ENCODE data around the gene SARM1.
"Not testable (repeated sequence)": the region's sequence is repeated elsewhere in the genome, so short reads cannot be mapped to it uniquely, and the experiment has no call there.

Gene SARM1
- total RNA-seq = 72.6 reads per million, percentile 76 among the genes with 10 or more reads in this experiment

DNA sequence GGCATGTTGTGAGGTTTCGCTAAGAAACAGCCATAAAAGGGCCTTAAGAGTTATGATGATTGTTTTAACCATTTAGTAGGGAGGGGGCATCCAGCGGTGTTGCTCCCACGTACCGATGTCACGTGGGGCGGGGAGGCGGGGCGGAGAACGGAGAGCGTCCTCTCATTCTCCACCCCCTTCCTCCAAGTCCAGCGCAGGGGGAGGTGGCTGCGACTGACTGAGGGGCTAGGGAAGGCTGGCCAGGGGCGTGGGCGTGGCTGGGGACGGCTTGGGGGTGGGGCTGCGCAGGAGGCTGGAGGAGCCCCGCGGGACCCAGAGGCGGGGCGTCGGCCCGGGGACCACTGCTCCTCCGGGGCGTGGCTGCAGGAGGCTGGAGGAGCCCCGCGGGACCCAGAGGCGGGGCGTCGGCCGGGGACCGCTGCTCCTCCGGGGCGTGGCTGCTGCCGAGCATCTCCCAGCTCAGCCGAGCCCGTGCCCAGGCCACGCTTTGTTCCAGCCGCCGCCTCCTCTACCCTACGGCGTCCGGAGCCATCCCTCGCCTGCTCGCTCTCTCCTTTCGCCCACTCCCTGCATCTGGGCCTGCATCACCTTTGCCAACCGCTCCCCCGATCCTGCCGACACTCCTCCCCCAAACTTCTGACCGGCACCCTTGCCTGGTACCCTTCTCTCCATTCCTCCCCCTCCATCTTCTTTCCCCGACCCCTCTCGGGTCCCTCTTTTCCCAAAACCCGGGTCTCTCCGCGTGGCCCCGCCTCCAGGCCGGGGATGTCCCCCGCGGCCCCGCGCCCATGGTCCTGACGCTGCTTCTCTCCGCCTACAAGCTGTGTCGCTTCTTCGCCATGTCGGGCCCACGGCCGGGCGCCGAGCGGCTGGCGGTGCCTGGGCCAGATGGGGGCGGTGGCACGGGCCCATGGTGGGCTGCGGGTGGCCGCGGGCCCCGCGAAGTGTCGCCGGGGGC is at the start of gene SARM1:
TSS of gene SARM1 (plus strand) at position 450 of the 958 bp plus-strand sequence. CDS start at position 789, 339 bp downstream.
- peak; percentile 75 for DNase-seq

DNA sequence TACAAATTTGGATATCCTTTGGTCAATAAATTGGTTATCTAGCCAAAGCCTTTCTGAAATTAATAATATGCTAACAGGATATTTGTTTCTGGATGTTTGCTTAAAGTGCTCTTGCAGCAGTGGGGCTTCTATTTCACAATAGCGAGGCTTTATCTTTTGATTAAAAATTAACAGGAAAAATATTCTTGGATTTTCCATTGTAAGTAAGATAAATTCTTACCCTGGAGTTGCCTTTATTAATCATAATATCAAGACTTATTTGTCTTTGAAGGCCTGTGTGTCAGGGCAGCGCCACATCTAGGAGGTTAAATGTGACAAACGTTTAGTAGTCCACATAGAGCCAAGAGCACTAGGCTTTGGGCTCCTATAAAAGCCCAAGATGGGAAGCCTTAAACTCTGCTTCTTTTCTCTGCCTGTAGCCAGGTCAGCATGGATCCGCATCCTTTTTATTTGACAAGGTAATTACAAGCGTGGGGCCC is 47.2 kb upstream of the SARM1 start:
- no peak for DNase-seq

DNA sequence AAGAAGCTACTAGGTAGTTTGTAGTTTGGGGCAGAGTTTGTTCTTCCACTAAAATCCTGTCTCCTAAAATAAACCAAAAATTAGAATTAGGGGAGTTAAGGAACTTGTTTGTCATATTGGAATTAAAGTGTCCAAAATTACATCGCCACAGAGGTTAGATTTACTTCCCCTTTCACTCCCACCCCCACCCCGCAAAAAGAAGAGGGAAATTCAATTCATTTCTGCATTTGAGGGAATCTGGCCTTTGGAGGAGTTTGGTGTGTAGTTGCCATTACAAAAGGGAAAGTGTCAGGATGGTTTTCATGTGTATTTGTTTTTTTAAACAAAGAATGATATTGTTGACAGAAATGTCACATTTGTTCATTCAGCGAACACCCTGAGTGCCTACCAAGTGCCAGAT is 46.7 kb upstream of the SARM1 start:
- no peak for DNase-seq

DNA sequence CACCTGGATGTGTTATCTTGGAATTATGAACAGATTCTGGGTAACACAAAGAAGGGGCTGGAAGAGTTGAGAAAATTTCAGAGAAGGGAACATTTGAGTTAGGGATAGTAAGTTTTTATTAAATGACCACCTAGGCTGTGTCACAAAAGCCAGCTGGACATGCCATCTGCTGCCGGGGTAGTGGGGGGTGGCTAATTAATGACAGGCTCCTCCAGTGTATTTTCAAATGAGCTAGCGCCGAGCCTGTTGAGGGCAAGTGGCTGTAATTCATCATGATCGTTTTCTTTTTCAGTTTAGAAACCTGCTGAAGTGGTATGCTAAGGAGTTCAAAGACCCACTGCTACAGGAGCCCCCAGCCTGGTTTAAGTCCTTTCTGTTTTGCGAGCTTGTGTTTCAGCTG is 46.3 kb upstream of the SARM1 start:
- no peak for DNase-seq

DNA sequence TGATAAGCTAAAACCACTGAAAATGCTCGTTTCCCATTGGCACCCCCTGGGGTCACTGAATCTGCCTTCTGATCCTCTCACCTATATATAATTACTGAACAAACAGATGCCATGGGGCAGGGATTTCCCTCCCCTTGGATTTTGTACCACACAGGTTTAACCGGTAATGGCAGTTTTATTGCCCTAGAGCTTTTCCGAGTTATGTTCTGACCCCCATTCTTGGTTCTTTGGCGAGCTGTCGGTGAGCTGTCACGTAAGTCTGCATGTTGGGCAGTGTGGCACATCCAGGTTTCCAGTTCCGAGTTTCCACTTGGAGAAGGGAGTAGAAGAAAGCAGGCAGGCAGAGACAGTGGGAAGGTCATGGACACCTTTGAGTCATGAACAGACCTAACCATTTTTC is 45.4 kb upstream of the SARM1 start:
- DNase-seq = no peak

DNA sequence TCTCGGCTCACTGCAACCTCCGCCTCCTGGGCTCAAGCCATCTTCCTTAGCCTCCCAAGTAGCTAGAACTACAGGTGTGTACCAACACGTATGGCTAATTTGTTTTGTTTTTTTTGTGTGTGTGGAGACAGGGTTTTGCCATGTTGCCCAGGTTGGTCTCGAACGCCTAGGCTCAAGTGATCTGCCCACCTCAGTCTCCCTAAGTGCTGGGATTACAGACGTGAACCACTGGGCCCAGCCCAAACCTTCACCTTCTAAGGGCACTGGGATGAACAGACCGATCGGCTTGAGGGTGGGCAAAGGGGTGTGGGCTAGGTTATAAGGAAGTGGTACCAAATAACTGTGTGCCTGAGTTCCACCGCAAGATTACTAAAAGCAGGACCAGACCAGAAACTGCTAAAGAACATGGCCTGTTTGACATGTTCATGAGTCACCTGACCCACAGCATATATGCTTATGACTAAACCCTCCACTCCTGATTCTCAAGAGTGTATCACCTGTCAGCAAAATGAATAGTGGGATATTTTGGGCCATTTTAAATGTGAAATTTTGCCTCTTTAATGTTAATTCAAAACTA is 44.4 kb upstream of the SARM1 start:
- DNase-seq = no peak

DNA sequence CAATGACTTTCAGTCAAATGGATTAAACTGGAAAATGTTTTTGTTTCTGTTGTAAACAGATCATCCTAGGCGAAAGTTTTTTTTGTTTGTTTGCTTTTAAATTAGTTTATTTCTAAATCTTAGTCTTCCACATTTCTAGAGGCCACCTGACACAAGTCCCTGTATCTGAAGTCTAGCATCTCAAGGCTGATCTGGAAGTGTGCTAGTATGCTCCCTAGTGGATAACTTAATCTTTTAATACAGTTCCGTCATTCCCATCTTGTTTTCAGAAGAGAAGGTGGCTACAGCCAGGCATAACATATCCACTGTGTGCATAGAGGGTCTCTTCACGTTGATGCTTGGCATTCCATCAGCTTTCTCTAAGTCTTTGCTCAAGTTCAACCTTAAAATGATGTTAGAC is 43.8 kb upstream of the SARM1 start:
- no peak for DNase-seq

DNA sequence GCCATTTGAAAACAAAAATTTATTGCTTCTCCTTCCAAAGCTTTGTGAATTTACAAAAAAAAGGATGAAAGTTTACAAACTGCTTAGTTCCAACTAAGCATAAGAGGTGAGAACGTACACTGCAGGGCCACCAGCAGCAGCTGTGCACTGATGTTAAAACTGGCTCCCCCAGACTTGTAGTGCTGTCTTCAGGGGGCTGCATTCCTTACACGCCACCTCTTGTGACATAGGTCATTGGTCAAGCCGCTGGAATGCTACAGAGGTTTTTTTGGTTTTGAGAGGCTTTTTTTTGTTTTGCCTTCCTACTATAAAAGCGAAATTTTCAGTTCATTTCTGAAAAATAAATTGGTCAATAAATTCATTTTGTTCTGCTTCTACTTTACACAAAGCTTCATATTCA is 43.2 kb upstream of the SARM1 start:
- no peak for DNase-seq

DNA sequence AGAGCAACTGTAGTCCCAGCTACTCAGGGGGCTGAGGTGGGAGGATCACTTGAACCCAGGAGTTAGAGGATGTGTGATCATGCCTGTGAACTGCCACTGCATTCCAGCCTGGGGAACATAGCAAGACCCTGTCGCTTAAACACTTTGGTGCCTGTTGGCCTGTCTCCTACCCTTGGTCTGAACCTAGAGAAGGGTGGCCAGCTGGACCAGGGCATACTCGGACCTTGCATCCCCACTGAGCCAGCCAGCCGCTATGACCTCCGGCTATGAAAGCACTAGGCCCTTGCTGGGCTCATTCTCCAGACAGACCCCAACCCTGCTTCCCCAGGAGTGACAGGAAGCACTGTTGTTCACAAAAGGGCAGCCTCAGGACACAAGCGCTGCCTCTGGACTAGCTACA is 40.8 kb upstream of the SARM1 start:
- DNase-seq = no peak

DNA sequence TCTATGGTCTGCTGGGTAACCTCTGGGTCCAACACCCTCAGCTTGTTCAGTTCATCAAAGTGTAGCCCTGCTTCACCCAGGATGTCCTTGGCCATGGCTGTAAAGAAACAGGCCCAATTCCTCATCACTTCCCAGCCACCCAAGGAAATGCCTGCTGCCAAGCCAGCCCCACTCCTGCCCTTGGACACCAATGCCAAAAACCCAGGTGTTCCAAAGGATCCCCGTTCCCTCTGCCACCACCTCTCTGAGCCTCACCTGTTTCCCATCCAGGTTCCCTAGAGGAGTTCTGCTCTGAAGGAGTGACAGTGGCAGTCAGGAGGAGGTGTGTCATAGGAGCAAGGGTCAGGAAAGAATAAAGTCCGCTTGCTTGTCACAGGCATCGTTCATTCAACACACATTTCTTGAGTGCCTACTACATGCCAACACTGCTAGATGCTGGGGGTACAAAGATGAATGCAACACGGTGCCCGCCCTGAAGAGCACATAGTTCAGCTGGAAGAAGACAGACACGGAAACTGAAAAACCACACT is 39.5 kb upstream of the SARM1 start:
- no peak for DNase-seq

DNA sequence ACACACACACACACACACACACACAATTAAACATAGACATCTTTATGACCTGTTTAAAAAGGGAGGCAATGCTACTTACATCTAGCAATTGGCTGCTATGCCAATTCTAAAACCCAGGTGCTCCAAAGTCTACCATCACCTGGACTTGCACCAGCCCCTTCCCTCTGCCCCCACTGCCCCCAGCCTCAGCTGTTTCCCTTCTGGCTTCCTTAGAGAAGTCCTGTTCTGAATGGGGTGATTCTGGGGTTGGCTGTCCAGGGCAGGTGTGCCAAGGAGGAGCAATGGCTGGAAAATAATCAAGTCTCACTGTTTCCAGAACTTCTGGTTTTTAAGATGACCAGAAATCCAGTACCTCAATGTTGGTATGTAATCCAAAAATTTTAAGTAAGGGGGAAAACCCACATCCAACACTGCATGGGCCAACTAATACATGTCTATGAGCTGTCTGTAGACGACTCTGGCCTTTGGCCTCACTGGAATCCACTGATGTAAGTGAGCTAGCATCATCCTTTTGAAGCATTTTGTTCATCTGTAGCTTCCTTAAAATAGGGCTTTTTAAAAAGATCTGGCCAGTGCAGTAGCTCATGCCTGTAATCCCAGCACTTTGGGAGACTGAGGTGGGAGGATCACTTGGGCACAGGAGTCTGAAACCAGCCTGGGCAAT is 38.3 kb upstream of the SARM1 start:
- DNase-seq = no peak

DNA sequence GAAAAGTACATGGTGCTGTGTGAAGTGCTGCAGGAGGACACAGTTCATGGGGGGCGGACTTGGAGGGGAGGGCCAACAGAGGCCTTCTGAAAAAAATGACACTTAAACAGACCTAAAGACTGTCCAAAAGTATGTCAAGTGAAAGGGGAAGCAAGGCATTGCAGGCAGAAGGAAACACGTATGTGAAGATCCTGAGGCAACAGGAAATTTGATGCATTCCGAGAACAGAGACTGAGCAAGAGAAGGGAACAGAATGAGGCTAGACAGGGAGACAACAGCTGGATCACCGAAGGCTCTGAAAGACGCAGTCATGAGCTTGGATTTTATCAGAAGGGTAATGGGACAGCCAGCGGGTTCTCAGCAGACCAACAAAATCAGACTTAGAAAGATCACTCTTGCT is 37.3 kb upstream of the SARM1 start:
- DNase-seq = no peak

DNA sequence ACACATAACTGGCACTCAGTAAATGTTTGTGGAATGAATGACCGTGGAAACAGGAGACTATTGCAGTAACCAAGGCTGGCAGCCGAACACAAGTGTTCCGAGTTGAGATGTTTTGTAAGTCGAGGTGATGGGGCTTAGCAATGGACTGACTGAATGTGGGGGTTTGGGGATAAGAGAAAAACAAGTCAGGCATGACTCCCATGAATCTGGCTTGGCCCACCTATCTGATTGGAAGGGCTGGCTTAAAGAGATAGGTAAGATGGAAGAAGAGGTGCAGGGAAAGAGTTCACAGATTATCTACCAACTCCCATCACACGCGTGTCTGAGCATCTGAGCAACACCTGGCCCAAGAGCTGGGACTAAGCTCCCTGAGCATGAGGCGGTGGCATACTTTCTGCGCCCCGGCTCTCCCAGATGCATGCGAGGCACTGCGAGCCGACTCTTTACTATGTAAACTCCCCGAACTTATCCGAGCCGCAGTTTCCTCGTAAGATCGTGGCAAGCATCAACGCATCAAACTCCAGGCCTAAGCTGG is 36.8 kb upstream of the SARM1 start:
- DNase-seq = no peak

DNA sequence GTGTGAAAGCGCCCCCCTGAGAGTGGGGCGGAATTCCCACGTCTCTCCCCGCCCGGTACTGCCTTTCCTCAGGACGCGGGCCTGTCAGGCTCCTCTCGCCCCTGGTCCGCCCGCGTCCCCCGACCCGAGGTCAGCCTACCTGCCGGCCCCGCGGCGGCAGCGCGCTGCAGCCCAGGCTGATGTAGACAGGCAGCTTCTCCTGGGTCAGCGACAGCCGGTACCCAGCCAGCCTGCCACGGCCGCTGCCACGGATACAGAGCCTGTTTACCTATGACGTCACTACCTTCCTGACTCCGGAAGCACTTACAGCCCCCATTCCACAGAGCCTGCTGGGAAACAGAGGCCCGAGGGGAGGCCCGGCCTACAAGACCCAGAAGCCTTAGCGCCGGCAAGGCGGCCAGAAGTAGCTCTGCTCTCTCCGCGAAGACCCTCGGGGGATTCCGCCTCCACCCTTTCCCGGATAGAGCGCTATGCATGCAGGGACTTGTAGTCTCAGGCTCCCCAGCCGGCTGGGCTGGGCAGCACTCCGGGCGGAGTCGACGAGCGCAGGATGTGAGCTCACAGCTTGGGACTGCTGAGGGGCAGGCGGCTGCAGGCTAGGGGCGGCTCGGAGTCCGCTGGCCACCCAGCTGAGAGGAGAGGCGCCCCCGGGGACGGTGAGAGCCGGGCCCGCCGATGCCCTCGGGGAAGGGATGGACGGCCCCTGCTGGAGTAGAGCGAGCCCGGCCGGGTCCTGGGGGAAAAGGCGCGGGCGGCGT is 36.1 kb upstream of the SARM1 start, which contains the start of the genes IFT20 and TNFAIP1:
TSS of gene IFT20 (minus strand) at position 272 of the 758 bp plus-strand sequence. CDS start 3,487 bp downstream, outside the sequence.
TSS of gene TNFAIP1 (plus strand) at position 561 of the 758 bp plus-strand sequence. CDS start 3,761 bp downstream, outside the sequence.
- peak; percentile 98 for DNase-seq

DNA sequence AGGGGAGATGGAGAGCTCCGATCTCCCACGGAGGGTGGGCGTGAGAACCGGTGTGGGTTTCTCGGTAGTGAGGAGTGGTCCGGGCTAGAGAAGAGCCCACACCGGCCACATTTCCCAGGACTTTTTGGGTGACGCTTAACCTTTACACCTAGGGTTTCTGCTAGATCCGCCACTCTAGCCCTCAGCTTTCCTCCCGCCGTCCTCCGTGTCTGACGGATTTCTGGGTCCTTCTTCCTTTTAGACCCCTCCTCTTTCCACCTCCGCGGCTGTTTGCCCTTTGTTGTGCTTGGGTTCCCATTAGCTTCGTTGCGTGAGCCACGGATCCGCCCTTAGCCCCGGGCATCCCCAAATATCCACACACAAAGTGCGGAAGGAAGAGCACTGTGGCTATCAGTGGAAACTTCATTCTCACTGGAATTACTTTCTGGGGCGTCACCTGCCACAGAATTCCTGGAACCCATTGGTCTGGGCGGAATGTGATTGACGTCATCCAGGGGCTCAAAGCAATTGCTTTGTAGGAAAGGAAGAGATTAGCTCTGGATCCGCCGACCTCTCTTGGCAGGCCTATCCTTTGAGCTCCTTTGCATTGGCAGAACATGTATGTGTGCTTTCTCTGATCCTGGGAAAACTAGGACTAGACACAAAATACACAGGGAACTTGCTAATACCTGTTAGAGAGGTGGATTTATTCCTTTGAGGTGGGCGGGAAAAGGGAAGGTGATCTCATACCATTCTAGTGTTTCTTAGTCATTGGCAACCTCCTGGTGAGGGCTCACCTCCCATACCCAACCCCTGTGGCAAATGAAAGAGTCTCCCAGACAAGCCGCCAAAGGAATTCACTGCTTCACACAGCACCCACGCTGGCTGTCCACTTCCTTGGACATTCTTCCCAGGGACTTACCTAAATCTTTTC is 35.3 kb upstream of the SARM1 start:
- no peak for DNase-seq

DNA sequence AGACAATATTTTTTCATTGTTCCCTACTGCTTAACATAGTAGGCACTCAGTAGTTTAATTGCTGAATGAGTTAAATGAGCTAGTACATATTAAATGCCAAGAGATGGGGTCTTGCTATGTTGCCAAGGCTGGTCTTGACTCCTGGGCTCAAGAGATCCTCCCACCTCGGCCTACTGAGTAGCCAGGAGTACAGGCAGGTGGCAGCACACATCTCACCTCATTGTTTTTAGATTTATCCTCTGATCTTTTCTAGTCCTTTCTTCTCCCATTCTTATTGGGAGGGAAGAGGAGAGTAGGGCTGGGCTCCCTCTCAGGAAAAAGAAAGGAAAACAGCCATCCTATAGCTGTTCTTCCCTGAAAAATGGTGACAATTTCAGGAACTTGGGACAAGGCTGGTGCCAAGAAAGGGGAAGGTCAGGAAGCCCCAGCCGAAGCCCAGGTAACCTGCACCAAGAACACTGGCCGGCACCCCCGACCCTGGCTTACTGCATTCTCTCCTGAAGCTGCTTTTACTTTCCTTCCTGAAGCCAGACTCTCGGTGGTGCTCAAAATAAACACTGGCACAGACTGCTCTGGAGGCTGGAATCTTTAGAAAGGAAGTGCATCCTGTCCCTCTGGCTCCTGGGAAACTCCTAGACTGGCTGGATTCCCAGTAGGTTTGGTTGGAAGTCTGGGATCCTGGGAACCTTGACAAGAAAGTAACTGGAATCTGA is 33.3 kb upstream of the SARM1 start:
- DNase-seq = no peak

DNA sequence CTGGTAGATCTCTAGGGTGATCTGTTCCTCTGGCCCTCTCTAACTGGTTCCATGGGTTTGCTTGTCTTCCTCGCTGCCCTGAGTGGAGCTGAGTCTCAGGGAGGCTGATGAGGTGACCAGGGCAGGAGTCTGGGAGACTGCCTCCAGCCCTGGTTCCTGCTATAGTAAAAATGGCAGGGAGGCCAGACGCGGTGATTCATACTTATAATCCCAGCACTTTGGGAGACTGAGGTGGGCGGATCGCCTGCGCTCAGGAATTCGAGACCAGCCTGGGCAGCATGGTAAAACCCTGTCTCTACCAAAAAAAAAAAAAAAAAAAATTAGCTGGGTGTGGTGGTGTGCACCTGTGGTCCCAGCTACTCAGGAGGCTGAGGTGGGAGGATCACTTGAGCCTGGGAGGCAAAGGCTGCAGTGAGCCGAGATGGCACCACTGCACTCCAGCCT is 32.7 kb upstream of the SARM1 start:
- not testable (repeated sequence) for DNase-seq

DNA sequence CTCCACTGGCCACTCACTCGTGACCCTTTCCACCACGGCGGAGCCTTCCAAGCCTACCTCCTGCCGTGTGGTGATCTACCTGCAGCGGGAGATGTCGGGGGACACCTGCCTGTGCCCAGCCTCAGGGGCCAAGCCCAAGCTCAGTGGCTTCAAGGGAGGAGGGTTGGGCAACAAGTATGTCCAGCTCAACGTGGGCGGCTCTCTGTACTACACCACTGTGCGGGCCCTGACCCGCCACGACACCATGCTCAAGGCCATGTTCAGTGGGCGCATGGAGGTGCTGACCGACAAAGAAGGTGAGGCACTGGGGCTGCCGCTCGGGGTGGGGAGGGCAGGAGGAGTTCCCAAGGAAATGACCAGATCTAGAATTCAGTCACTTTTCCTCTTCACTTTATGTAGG is 32.1 kb upstream of the SARM1 start:
- no peak for DNase-seq

DNA sequence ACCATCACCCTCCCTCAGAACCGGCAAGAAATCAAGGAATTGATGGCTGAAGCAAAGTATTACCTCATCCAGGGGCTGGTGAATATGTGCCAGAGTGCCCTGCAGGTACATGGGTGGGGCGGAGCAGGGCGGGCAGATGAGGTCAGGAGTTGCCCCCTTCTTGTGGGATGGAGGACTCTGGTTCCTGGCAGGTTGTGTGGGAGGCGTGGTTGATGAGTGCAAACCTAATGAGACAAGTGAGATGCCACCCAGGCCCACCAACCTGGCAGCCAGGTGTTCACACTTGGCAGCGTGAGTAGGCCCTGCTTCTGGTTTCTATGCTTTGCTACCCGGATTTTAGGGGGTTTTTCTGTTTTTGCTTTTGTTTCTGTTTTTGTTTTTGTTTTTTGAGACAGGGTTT is 31.1 kb upstream of the SARM1 start:
- DNase-seq = no peak

DNA sequence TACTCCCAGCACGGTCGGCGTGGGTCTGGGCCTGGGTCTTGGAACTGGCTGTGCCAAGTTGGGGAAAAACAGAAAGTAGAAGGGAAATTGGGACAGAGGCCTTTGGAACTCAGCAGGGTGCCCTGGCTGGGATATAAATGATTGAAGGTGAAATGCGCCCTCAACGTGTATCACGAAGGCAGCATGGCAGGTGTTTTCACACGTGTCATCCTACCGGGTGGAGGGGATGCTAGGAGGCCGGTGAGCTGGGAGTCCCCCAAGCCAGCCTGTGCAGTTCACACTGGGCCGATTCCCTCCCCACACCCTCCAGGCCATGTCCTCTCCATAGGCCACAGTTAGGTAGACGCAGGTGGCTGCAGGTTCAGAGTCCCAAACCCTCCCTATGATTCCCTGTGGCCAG is 30.0 kb upstream of the SARM1 start:
- no peak for DNase-seq

All from effector CD4-positive, alpha-beta T cell (primary cell).